Pancreas (tissue), 10 donors: ENCODE data around the gene EIF1B. TPM values are rescaled to one million over a fixed set of nuclear protein-coding genes. Genes with fewer than 3 reads are reported as not detected.

Experiments used
- ATAC-seq, 4 donors: fragments of 200-7000 bp; cut with Tn5 transposase; one replicate each; pipeline versions ENCODE4 v1.8.0 to v1.9.1; 2020; ENCODE audit warnings: mild to moderate bottlenecking in 4 of 4, moderate library complexity in 4 of 4
- DNase-seq, 6 donors: peaks; one replicate each; pipeline ENCODE4 v3.0.0-alpha.2; 2020
- FAIRE-seq: peaks from 2 replicates; lab custom pipeline; 2012; peaks lifted over from hg19 to GRCh38; lab: Jason Lieb, UNC
- H3K27ac ChIP-seq, 4 donors: fragments of 200-600 bp; sonication (generic); 1 replicate in 3 of 4; 2 replicates in 1 of 4; pipeline versions ENCODE4 v1.5.0 to v1.8.0; 2020
- H3K27me3 ChIP-seq, 4 donors: fragments of 200-600 bp; one replicate each; pipeline ENCODE4 v1.8.0; 2021
- H3K36me3 ChIP-seq, 3 donors: fragments of 200-600 bp; sonication (generic) in 1 of 3; one replicate each; pipeline versions ENCODE4 v1.5.0 to v1.8.0; 2020 to 2021
- H3K4me1 ChIP-seq, 3 donors: fragments of 200-600 bp; one replicate each; pipeline ENCODE4 v1.8.0; 2021
- H3K4me3 ChIP-seq, 4 donors: fragments of 200-600 bp; sonication (generic) in 2 of 4; one replicate each; pipeline versions ENCODE4 v1.5.0 to v1.8.0; 2020 to 2021
- H3K9me3 ChIP-seq, 4 donors: fragments of 200-600 bp; one replicate each; pipeline ENCODE4 v1.8.0; 2021
- WGBS, 2 donors: extraction: QIAGEN DNeasy Blood & Tissue Kit; methylation state at CpG; one replicate each; pipeline ENCODE4 v1.1.7; 2013; 5-methylcytosine and 5-hydroxymethylcytosine counted together
- intact Hi-C, 3 donors: fragments of 100-400 bp; cut with DNase I; formaldehyde crosslinking; loops; one replicate each; pipeline versions ENCODE4 v1.11.1 to v1.14.2; 2022
- polyA plus RNA-seq, 2 donors: library from polyadenylated mRNA; stranded (reverse); fragments of 200-250 nt; gene quantifications; one replicate each; pipeline ENCODE4 v1.2.3, GENCODE V29; 2013
- total RNA-seq, 6 donors: library from RNA; stranded (reverse); fragmentation: NEBNext Ultra II Directional in 4 of 6; extraction: Animal tissue kit (Norgen Biotek cat#: 25700) in 4 of 6; gene quantifications; one replicate each; pipeline versions ENCODE4 v1.2.1 to v1.2.4, GENCODE V29; 2021 to 2023
- TF ChIP-seq, protein P1 (sequence below), 4 donors: fragments of 200-600 bp; sonication (generic) in 3 of 4; IDR thresholded peaks; one replicate each; pipeline versions ENCODE4 v1.5.0 to v1.8.0; 2021; ENCODE audit warnings: antibody characterized with exemption in 4 of 4
- donor health status: healthy with polysubstance abuse.
- donor health status: DM: no; HTN: no; CAD: no; lungs with moderate emphysema.
- donor health status: DM: no; HTN: no; CAD: no.
- donor health status: control.
- donor health status: control.
- donor health status: Bipolar disorder and iron deficiency.
- donor health status: DM: yes; HTN: yes; CAD: no.
- donor health status: DM: no; HTN: no; CAD: no.
- donor health status: DM: no; HTN: no; CAD: no.
- donor health status: DM: yes; HTN: yes; CAD: no.

The EIF1B gene
- total and polyA plus RNA-seq, 8 donors = 18.2 to 64.3 (median 20.5) TPM

DNA sequence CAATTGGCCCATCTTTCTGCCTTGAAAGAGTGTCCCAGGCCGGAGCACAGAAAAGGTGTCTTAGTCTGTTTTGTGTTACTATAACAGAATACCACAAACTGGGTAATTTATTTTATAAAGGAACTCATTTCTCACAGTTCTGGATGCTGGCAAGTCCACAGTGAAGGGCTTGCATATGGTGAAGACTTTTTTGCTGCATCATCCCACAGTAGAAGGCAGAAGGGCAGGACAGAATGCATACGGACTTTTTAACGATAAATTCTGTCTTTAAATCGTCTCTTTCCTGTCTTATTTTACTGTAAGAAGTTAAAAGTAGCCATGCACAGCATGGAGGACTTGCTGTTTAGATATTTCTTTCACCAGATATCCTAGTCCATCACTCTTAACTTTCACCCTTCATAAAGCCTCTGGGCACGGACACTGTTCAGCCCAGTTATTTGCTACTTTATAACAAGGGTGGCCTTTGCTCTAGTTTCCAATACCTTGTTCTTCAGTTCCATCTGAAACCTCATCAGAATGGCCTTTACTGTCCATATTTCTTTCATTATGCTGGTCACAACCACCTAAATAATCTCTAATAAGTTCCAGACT lies 10.3 kb upstream of the EIF1B start:
- FAIRE-seq = no peak
- Histone ChIP-seq H3K4me1 (no peaks in the 10 kb centered on the region), H3K27ac (no peak overlapping the region), H3K36me3 (no peaks in the 10 kb centered on the region), H3K4me3 (no peak overlapping the region), H3K9me3 (no peaks in the 10 kb centered on the region), H3K27me3 (no peaks in the 10 kb centered on the region)
- ATAC-seq = no peak
- no peak for DNase-seq
- intact Hi-C loops = no loop called here
- TF ChIP-seq, protein P1, sequence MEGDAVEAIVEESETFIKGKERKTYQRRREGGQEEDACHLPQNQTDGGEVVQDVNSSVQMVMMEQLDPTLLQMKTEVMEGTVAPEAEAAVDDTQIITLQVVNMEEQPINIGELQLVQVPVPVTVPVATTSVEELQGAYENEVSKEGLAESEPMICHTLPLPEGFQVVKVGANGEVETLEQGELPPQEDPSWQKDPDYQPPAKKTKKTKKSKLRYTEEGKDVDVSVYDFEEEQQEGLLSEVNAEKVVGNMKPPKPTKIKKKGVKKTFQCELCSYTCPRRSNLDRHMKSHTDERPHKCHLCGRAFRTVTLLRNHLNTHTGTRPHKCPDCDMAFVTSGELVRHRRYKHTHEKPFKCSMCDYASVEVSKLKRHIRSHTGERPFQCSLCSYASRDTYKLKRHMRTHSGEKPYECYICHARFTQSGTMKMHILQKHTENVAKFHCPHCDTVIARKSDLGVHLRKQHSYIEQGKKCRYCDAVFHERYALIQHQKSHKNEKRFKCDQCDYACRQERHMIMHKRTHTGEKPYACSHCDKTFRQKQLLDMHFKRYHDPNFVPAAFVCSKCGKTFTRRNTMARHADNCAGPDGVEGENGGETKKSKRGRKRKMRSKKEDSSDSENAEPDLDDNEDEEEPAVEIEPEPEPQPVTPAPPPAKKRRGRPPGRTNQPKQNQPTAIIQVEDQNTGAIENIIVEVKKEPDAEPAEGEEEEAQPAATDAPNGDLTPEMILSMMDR (IDR thresholded peaks at IDR 0.05) = no peak
- WGBS, 2 donors = 88 to 89% methylated on average over 5 of the region's 5 CpGs

DNA sequence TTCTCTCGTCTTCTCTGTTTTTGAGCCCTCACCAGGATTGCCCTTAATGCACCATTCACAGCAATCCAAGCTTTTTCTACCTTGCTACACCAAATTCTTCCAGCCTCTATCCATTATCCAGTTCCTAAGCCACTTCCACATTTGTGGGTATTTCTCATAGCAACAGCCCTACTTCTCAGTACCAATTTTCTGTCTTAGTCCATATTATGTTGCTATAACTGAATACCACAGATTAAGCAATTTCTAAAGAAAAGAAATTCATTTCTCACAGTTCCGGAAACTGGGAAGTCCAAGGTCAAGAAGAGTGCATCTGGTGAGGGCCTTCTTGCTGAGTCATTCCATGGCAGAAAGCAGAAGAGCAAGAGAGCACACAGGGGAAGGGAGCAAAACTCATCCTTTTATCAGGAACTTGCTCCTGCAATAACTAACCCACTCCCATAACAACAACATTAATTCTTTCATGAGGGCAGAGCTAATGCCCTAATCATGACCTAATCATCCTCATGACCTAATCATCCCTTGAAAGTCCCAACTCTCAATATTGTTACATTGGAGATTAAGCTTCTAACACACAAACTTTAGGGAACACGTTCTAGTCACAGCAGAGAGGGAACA lies 9.7 kb upstream of the EIF1B start:
- WGBS, 2 donors = 76 to 83% methylated on average over 3 of the region's 3 CpGs
- Histone ChIP-seq H3K27ac (no peak overlapping the region), H3K4me1 (no peaks in the 10 kb centered on the region), H3K27me3 (no peaks in the 10 kb centered on the region), H3K36me3 (no peaks in the 10 kb centered on the region), H3K9me3 (no peaks in the 10 kb centered on the region), H3K4me3 (no peak overlapping the region)
- FAIRE-seq (no peak), DNase-seq (no peak), ATAC-seq (peak in 3 of 4 donors; percentile 44 to 91 (median 82))
- TF ChIP-seq, protein P1 (IDR thresholded peaks at IDR 0.05) = no peak
- intact Hi-C loops = no loop called here

DNA sequence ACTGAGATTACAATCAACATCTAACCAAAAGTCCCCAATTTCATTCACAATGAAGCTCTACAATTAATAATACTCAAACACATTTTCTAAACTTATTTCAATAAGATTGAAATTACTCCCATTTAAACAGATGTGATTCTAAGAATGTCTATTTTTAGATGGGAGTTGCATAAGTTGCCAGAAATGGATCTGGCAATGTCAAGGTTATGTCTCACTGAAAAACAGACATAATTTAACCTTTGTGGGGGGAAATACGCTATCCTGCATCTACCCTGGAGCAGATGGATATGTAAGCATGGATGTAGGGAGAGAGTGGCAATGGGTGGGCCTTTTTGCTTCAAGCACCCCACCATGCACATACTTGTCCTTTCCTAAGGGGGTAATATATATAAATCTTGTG lies 6.7 kb upstream of the EIF1B start:
- H3K36me3 ChIP-seq = no peaks in the 10 kb centered on the region
- H3K9me3 ChIP-seq = no peaks in the 10 kb centered on the region
- DNase-seq (no peak), FAIRE-seq (no peak), ATAC-seq (no peak)
- no peak overlapping the region for H3K4me3 ChIP-seq
- no peak overlapping the region for H3K27ac ChIP-seq
- no peaks in the 10 kb centered on the region for H3K27me3 ChIP-seq
- TF ChIP-seq, protein P1 (IDR thresholded peaks at IDR 0.05) = no peak
- WGBS, 2 donors = 38 to 48% methylated on average over 1 of the region's 1 CpG
- H3K4me1 ChIP-seq = no peaks in the 10 kb centered on the region
- intact Hi-C loops = no loop called here

DNA sequence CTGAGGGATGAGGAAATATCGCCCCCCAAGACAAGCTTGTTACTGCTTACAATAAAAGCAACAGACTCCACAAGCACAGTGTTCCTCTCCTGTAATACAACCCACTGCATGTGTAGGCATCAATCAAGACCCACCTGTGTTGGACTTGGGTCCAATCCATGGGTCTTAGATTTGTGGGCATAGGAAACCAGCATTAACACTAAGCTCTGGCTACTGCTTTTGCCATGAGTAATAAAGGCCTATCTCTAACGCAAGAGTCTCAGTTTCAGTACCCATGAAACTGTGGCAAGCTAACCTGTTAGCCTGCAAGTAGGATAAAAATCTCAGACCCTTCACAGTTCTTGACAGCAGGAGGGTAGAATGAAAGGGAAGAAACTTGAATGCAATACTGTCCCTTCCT lies 5.2 kb upstream of the EIF1B start:
- TF ChIP-seq, protein P1 (IDR thresholded peaks at IDR 0.05) = no peak
- peaks cover 0 to 4% (median 0%) of the 10 kb centered on the region in 3 donors for H3K4me1 ChIP-seq
- no peaks in the 10 kb centered on the region for H3K36me3 ChIP-seq
- no peak overlapping the region for H3K4me3 ChIP-seq
- DNase-seq (no peak), ATAC-seq (no peak), FAIRE-seq (no peak)
- intact Hi-C loops = no loop called here
- no peak overlapping the region for H3K27ac ChIP-seq
- H3K9me3 ChIP-seq = no peaks in the 10 kb centered on the region
- no peaks in the 10 kb centered on the region for H3K27me3 ChIP-seq
- 91 to 97% methylated on average over 2 of the region's 2 CpGs for WGBS, 2 donors

DNA sequence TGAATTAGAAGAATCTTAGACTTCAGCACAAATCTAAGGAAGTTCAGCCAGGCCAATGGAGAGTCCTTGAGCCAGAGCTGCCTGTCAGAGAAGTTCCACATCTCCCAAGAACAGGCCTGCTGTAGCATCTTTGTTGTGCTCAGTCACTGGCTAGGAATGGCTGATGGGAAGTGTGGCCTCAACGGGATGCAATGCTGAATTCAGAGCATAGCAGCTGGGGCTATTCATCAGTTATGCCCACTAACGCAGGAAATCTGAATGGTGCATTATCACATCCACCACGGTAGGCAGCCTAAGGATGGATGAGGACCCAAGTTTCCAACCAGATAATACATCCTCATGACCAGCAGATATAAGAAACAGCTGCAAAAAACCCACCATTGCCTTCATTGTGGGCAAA lies 3.2 kb upstream of the EIF1B start:
- no peaks in the 10 kb centered on the region for H3K27me3 ChIP-seq
- FAIRE-seq (no peak), ATAC-seq (no peak), DNase-seq (no peak)
- peaks cover 6 to 7% (median 6%) of the 10 kb centered on the region in 3 donors for H3K4me1 ChIP-seq
- intact Hi-C loops = no loop called here
- 88 to 90% methylated on average over 3 of the region's 3 CpGs for WGBS, 2 donors
- no peak overlapping the region for H3K4me3 ChIP-seq
- H3K36me3 ChIP-seq = no peaks in the 10 kb centered on the region
- no peak overlapping the region for H3K27ac ChIP-seq
- no peaks in the 10 kb centered on the region for H3K9me3 ChIP-seq
- TF ChIP-seq, protein P1 (IDR thresholded peaks at IDR 0.05) = no peak
